ENCODE measurements around the gene SDHA. TPM values are rescaled to one million over a fixed set of nuclear protein-coding genes. Genes with fewer than 3 reads are reported as not detected.
A peak's percentile ranks its signal among the peaks of the same experiment; 100 is the strongest.

Gene SDHA
- total RNA-seq, 1 experiment from 2014 or later, result 109 TPM

DNA sequence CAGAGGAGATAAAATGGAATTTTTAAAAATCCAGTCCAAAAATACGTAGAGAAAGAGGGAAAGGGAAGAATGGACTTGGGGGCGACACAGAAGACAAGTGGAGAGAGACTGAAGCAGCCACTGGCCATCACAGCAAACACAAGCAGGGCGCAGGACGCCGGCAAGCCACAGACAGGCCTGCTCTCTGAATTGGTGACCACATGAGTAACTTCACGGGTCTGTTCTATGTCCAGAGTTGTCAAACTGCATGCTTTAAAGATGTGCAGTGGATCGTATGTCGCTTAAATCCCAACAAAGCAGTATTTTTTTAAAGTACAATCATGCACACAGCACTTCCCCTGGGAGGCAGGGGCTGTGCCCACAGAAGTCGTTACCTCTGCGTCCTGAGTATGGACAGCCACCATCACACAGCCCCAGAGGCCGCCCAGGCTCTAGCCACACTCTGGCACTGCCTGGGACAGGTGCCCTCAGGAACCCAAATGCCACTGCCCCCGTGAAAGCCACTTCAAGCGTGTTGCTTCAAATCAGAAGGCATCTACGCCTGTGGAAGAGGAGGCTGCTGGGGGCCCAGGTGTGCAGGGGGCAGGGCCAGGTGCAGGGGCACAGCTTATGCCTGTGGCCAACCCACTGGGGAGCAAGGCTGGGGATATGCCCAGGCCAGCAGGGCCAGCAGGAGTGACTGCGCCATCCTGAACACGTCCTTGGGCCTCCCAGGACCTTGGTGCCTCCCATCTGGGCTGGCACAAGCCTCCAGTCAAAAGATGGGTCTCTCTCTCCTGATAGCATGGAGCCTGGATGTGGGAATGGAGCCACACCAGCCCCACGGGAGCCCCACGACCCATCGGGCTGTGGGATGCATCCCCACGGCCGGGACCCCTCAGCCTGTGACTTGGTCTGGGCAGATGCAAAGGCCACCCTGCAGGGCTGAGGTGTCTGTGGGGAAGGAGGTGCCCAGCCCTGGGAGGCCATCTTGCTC lies 32.7 kb upstream of the SDHA start:
- DNase-seq (ENCODE audit: low read depth), result no peak

DNA sequence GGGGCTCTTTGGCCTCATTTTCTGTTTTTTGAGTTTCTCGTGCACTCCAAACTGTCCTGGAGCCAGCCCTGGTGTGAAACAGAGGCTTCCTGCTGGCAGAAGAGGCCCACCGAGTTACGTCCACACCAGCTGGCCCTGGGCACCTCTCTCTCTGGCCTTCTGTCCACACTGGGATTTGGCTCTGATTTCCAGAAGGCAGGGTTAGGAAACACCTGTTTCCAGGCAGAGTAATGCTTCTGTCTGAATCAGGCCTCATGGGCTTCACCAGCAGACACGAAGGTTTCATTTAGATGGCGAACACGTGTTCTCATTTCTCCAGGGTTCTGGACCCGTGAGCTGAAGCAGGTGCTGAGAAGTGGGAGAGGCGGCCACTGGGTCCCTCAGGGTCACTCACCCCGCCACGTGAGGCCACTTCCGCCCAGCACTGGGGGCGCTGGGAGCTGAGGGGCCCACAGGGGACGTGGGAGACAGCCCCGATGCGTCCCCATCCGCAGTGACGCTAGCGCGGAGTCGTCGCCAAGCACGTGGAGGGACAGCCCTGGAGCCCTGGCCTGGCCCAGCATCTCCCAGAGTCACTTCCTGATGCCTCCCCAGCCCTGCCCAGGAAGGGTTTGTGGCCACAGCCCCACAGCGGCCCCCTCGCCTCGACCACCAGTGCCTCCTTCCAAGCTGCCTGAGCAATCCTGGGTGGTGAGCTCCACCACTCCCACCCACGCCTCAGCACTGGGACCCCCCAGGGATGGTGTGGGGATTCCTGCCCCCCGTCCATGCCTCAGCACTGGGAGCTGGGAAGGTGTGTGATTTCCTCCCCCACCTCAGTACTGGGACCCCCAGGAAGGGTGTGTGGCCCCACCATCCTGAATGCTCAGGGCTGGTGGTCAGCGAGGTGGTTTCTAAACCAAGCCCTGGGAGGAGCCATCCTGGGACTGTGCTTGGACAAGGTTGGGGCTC lies 31.8 kb upstream of the SDHA start:
- no peak for DNase-seq (ENCODE audit: low read depth)

DNA sequence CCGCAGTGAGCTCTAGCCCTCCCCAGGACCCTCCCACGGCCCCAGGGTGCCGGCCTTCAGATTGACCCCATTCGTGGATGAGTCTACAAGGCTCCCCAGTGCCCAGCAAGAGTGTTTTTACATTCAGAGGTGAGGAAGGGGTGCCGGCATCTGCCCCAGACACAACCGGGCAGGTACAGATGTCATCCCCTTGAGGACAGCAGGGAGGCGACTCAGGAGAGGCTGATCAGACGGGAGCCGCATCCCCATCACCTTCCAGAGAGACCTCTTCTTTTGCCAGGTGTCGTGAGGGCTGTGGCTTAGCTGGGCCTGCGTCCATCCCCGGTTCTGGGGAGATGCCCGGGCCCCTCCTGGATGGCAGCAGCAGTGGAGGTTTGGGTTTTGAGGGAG lies 31.1 kb upstream of the SDHA start:
- no peak for DNase-seq (ENCODE audit: low read depth)

DNA sequence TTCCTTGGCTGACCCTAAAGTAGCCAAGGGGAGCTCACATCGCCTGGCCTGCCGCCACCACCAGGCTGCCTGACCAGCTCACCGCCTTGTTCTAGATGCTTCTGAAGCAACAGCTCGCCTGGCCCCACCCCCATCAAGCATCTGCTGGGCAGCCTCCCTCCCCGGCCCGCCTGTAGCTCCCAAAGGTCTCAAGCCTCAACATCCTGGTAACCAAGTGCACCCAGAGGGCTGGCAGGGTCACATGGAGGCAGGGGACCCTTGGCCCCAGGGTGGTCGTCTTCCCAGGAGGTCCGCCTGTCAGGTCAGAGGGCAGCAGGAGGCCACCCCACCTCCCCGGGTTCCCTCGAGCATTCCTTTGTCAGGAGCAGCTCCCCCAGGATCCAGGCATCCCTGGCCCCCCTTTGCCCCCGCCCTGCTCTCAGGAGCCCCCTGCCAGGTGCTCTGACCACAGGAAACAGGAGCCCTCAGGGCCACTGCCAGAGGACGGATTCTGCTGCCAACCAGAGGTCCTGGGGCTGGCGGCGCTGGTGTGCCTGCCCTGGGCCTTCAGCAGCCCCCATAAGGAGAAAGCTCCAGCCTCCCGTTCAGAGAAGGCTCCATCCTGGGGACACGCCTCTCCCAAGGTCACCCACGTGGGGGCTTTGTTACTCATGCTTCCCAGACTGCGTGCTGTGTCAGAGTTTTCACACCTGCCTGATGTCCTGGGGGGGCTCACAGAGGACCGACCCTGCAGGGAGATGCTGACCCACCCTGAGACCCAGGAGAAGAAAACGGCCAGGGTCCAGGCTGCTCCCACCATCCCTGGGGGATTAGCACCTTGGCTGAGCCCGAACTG lies 30.3 kb upstream of the SDHA start:
- no peak for DNase-seq (ENCODE audit: low read depth)

- DNase-seq (ENCODE audit: low read depth), result peak; percentile 86
These were observed 29.3 kb upstream of the SDHA start for GRCh38 chr5:188488-189481.

- no peak for DNase-seq (ENCODE audit: low read depth)
These were observed 28.6 kb upstream of the SDHA start for GRCh38 chr5:189486-189885.

DNA sequence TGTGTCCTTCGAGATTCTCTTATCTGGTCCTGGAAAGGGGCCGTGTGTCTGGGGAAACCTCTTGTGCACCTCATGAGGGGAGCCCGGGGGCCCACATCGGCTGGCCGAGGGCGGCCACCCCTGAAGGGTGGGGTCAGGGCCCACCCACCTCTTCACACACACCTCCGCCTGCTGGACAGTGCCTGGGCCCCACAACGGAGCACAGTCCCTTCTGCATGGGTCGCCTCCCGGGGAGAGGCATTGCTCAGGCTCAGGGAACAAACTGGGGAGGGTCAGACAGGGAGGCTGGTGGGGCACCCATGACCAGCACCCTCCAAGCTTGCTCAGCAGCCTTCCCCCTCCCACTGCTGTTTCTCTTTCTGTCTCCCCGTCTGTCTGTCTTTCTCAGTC lies 28.1 kb upstream of the SDHA start:
- no peak for DNase-seq (ENCODE audit: low read depth)

DNA sequence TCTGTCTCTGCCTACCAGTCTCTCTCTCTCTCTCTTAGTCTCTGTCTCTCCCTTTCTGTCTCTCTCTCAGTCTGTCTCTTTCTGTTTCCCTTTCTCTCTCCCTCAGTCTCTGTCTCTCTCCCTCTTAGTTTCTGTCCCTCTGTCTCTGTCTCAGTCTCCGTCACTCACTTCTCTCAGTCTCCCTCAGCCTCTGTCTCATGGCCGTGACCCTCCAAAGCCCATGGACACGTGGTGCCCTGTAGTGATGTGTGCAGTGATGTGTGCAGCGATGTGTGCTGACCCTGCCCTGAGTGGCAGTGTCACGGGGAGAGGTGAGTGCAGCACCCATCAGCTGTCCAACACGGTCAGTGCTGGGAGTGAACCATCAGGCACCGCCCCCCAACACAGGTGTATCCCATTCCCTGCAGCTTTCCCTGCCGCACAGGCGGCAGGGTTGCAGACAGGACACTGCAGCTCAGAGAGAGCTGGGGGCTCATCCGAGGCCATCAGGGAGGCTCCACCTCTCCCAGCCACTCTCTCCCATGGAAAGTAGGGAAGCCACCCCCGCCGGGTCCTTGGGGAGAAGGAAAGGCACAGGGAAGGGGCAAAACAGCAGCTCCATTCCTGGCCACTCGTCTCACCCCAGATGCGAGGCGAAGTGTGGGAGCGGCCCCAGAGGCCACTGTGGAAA lies 27.6 kb upstream of the SDHA start:
- no peak for DNase-seq (ENCODE audit: low read depth)

- no peak for DNase-seq (ENCODE audit: low read depth)
These were observed 26.8 kb upstream of the SDHA start, which contains the start of gene LRRC14B for GRCh38 chr5:191036-191948. Gene LRRC14B (plus strand): TSS chr5:191495. CDS start chr5:191539, 44 bp downstream.

GRCh38 chr5:191949-192690 lies 26.0 kb upstream of the SDHA start:
- DNase-seq (ENCODE audit: low read depth), result no peak

GRCh38 chr5:192691-192969 lies 25.5 kb upstream of the SDHA start:
- no peak for DNase-seq (ENCODE audit: low read depth)

DNA sequence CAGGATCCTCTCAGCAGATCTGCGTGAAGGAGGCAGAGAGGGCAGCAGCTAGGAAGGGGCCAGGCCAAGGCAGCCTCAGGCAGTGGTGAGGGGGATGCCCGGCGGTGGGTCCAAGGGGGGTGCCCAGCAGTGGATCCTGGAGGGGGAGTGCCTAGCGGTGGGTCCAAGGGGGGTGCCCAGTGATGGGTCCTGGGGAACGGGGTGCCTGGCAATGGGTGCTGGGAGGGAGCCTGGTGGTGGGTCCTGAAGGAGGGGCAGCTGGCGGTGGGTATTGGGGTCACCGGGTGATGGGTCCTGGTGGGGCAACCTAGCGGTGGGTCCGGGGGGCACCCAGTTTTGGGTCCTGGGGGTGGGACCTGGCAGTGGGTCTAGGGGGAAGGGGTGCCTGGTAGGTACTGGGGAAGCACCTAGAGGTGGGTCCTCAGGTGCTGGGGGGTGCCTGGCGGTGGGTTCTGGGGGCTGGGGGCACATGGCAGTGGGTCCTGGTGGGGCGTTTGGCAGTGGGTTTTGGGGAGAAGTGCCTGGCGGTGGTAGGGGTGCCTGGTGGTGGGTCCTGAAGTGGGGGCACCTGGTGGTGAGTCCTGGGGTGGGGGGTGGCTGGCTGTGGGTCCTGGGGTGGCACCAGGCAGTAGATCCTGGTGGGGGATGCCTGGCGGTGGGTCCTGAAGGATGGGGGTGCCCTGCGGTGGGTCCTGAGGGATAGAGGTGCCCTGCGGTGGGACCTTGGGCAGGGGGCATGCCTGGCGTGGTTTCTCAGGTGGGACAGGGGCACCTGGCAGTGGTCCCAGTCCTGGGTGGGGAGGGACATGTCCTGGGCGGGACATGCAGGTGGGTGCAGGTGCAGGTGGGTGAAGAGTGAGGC lies 24.9 kb upstream of the SDHA start:
- no peak for DNase-seq (ENCODE audit: low read depth)

DNA sequence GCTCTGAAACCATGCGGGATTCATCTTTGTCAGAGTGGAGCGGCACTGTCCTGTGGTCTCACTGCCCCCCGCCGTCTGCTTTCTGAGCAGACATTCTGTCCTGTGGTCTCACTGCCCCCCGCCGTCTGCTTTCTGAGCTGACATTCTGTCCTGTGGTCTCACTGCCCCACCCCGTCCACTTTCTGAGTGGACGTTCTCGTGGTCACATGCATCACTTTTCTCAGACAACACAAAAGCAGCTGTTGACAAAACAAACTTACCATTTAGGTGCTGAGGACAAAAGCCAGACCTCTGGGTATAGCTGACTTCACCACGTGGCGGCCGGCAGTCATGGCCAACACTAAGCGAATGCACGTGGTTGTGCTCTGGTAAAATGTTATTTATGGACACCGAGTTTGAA lies 24.0 kb upstream of the SDHA start:
- DNase-seq (ENCODE audit: low read depth), result no peak

DNA sequence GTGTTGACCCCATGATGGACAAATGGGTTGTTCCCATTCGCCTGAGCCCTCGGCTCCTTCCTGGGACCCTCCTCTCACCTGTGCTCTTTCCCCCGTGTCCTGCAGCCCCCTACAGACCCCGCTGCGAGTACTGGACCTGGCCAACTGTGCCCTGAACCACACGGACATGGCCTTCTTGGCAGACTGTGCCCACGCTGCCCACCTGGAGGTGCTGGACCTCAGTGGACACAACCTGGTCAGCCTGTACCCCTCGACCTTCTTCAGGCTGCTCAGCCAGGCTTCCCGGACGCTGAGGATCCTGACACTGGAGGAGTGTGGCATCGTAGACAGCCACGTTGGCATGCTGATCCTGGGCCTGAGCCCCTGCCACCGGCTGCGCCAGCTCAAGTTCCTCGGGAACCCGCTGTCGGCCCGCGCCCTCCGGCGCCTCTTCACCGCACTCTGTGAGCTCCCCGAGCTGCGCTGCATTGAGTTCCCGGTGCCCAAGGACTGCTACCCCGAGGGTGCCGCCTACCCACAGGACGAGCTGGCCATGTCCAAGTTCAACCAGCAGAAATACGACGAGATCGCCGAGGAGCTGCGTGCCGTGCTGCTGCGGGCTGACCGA lies 23.4 kb upstream of the SDHA start:
- DNase-seq (ENCODE audit: low read depth), result no peak

DNA sequence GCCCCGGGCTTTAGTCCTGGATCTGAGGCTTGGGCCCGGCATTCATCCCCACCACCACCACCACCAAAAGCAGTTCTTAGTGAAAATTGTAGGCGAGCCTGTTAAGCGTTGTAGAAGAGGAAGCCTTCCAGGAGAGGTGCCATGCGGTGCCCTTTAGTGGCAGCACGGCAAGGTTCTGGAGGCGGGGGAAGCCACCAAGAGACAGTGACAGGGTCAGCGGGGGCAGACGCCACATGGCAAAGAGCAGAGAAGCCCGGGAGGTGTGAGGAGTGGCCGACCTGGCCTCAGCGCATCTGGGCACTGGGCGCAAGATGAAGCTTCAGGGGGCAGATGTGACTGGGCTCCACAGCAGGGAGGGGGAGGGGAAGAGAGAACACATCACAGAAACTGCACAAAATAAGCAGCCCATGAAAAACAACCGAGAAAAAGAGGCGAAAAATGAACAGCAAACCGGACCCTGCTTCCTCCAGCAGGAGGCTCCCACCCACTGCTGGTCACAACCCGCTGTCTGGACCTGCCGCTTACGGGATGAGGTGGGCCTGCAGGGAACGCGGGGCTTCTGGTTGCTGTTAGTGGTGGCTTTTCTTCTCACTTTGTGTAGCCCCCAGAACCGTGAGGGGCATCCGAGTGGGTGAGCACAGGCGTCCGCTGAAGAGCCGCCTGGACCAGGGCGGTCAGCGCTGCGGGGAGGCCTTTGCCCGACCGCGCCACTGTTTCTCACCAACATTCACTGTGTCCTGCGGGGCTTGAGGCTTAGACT lies 22.5 kb upstream of the SDHA start:
- DNase-seq (ENCODE audit: low read depth), result no peak

- no peak for DNase-seq (ENCODE audit: low read depth)
These were observed 21.8 kb upstream of the SDHA start for GRCh38 chr5:196350-196749.
